GM12873 (cell line): Measurements from ENCODE around the gene IL25.
A peak's percentile ranks its signal among the peaks of the same experiment; 100 is the strongest.

ENCODE experiments used
- TF ChIP-seq, protein P1 (sequence below): IDR thresholded peaks from 2 replicates; pipeline ENCODE4 v1.5.1; 2012; ENCODE audit warnings: low read depth, mild to moderate bottlenecking, moderate library complexity, low read length, control low read depth; ENCODE audit not compliant: insufficient read depth; ENCODE audit errors: missing control alignments

IL25 gene

GRCh38 chr14:23372509-23372908 lies at the start of gene IL25:
IL25 (plus strand) TSS chr14:23372809.
- TF ChIP-seq, protein P1, sequence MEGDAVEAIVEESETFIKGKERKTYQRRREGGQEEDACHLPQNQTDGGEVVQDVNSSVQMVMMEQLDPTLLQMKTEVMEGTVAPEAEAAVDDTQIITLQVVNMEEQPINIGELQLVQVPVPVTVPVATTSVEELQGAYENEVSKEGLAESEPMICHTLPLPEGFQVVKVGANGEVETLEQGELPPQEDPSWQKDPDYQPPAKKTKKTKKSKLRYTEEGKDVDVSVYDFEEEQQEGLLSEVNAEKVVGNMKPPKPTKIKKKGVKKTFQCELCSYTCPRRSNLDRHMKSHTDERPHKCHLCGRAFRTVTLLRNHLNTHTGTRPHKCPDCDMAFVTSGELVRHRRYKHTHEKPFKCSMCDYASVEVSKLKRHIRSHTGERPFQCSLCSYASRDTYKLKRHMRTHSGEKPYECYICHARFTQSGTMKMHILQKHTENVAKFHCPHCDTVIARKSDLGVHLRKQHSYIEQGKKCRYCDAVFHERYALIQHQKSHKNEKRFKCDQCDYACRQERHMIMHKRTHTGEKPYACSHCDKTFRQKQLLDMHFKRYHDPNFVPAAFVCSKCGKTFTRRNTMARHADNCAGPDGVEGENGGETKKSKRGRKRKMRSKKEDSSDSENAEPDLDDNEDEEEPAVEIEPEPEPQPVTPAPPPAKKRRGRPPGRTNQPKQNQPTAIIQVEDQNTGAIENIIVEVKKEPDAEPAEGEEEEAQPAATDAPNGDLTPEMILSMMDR = no peak

GRCh38 chr14:23323838-23324454 lies 48.7 kb upstream of the IL25 start:
- TF ChIP-seq, protein P1 = no peak

- TF ChIP-seq, protein P1 = no peak
These were observed 48.2 kb upstream of the IL25 start for GRCh38 chr14:23324455-23324846.

DNA sequence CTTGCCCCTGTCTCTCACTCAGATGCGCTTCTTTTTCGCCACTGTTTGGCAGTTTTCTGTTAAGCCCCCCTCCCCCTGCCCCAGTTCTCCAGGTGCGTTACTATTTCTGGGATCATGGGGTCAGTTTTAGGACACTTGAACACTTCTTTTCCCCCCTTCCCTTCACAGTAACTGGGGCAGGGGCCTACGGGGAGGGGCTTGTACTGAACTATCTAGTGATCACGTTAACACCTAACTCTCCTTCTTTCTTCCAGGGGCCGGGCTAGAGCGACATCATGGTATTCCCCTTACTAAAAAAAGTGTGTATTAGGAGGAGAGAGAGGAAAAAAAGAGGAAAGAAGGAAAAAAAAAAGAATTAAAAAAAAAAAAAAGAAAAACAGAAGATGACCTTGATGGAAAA lies 47.6 kb upstream of the IL25 start:
- TF ChIP-seq, protein P1 = no peak

DNA sequence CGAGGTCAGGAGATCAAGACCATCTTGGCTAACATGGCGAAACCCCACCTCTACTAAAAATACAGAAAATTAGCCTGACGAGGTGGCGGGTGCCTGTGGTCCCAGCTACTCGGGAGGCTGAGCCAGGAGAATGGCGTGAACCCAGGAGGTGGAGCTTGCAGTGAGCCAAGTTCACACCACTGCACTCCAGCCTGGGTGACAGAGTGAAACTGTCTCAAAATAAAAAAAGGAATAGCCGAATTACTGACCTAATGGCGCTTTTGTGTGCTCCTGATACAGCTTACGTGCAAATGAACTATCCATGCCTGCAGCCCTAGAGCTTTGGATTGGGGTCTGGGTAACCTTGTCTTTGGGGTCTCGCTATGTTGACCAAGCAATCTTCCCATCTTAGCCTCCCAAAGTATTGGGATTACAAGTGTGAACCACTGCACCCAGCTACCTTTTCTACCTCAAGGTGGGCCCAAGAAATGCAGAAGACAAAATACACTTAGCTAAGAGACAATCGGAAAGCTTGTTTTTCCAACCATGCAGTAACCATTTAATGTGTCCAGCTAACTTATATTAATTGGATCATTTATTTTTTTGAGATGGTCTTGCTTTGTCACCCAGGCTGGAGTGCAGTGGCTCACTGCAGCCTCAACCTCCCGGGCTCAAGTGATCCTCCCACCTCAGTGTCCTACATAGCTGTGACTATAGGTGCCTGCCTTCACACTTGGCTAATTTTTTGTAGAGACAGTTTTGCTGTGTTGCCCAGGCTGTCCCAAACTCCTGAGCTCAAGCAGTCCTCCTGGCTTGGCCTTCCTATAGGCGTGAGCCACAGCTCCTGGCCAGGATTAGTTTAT lies 45.9 kb upstream of the IL25 start:
- TF ChIP-seq, protein P1 = no peak

- TF ChIP-seq, protein P1 = peak; percentile 88
These were observed 44.5 kb upstream of the IL25 start for GRCh38 chr14:23327947-23328744.

GRCh38 chr14:23335623-23336022 lies 37.0 kb upstream of the IL25 start:
- TF ChIP-seq, protein P1 = no peak
